Psoas muscle (tissue), 8 donors: Measurements from ENCODE around the gene HEPACAM. TPM values are rescaled to one million over a fixed set of nuclear protein-coding genes. Genes with fewer than 3 reads are reported as not detected.

Experiments
- ATAC-seq, 4 donors: fragments of 200-7000 bp; cut with Tn5 transposase; one replicate each; pipeline ENCODE4 v1.9.1; 2020; ENCODE audit warnings: moderate library complexity in 3 of 4, mild to moderate bottlenecking in 2 of 4
- DNase-seq, 2 donors: peaks; one replicate each; pipeline ENCODE4 v3.0.0-alpha.2; 2020
- H3K27ac ChIP-seq: fragments of 200-600 bp; one replicate; pipeline ENCODE4 v1.8.0; 2022
- H3K27me3 ChIP-seq, 3 donors: fragments of 200-600 bp in 1 of 3; one replicate each; pipeline versions ENCODE4 v1.6.1 to v1.8.0; 2013 to 2022; ENCODE audit warnings: low read length in 2 of 3, mild to moderate bottlenecking in 2 of 3, moderate library complexity in 1 of 3; ENCODE audit not compliant: insufficient read depth in 3 of 3
- H3K36me3 ChIP-seq, 2 donors: fragments of 200-600 bp in 1 of 2; one replicate each; pipeline versions ENCODE4 v1.6.1 to v1.8.0; 2013 to 2022; ENCODE audit warnings: low read depth in 1 of 2, mild to moderate bottlenecking in 1 of 2, moderate library complexity in 1 of 2; ENCODE audit not compliant: insufficient read depth in 1 of 2
- H3K4me1 ChIP-seq: fragments of 200-600 bp; one replicate; pipeline ENCODE4 v1.8.0; 2022
- H3K4me3 ChIP-seq: fragments of 200-600 bp; one replicate; pipeline ENCODE4 v1.8.0; 2022; ENCODE audit warnings: mild to moderate bottlenecking
- H3K9me3 ChIP-seq: fragments of 200-600 bp; one replicate; pipeline ENCODE4 v1.8.0; 2022
- WGBS, 3 donors: extraction: QIAGEN DNeasy Blood & Tissue Kit; methylation state at CpG; one replicate each; pipeline versions ENCODE4 v1.1.6 to v1.1.7; 2013; 5-methylcytosine and 5-hydroxymethylcytosine counted together
- intact Hi-C, 2 donors: fragments of 100-400 bp; cut with DNase I; formaldehyde crosslinking; loops; one replicate each; pipeline versions ENCODE4 v1.11.0 to v1.14.2; 2022
- polyA plus RNA-seq, 3 donors: library from polyadenylated mRNA; stranded (reverse); fragments of 200-250 nt; gene quantifications; one replicate each; pipeline ENCODE4 v1.2.3, GENCODE V29; 2013
- total RNA-seq, 4 donors: library from RNA; stranded (reverse); fragmentation: NEBNext Ultra II Directional in 2 of 4; extraction: Animal tissue kit (Norgen Biotek cat#: 25700) in 2 of 4; gene quantifications; one replicate each; pipeline versions ENCODE4 v1.2.1 to v1.2.4, GENCODE V29; 2021 to 2023
- TF ChIP-seq, protein P1 (sequence below): fragments of 200-600 bp; IDR thresholded peaks from one replicate; pipeline ENCODE4 v1.8.0; 2022; ENCODE audit warnings: antibody characterized with exemption
- donor health status: healthy with polysubstance abuse.
- donor health status: DM: no; HTN: no; CAD: no; lungs with moderate emphysema.
- donor health status: Bipolar disorder and iron deficiency.
- donor health status: healthy.
- donor health status: DM: yes; HTN: yes; CAD: no.
- donor health status: DM: no; HTN: no; CAD: no.
- donor health status: DM: no; HTN: no; CAD: no.
- donor health status: DM: yes; HTN: yes; CAD: no.

HEPACAM gene
- total and polyA plus RNA-seq, 7 donors, result 0.05 to 0.25 (median 0.07) TPM; not detected in 2

GRCh38 chr11:124930799-124931198 is 5.0 kb downstream of the HEPACAM start:
- H3K27me3 ChIP-seq, result peaks cover 0 to 10% (median 0%) of the 10 kb centered on the region in 3 donors
- WGBS, 3 donors, result 81 to 84% (median 84%) methylated on average over 3 of the region's 3 CpGs
- TF ChIP-seq, protein P1, sequence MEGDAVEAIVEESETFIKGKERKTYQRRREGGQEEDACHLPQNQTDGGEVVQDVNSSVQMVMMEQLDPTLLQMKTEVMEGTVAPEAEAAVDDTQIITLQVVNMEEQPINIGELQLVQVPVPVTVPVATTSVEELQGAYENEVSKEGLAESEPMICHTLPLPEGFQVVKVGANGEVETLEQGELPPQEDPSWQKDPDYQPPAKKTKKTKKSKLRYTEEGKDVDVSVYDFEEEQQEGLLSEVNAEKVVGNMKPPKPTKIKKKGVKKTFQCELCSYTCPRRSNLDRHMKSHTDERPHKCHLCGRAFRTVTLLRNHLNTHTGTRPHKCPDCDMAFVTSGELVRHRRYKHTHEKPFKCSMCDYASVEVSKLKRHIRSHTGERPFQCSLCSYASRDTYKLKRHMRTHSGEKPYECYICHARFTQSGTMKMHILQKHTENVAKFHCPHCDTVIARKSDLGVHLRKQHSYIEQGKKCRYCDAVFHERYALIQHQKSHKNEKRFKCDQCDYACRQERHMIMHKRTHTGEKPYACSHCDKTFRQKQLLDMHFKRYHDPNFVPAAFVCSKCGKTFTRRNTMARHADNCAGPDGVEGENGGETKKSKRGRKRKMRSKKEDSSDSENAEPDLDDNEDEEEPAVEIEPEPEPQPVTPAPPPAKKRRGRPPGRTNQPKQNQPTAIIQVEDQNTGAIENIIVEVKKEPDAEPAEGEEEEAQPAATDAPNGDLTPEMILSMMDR, result no peak
- no peaks in the 10 kb centered on the region for H3K36me3 ChIP-seq
- no peaks in the 10 kb centered on the region for H3K9me3 ChIP-seq
- H3K4me1 ChIP-seq, result no peaks in the 10 kb centered on the region
- no peak overlapping the region for H3K27ac ChIP-seq
- ATAC-seq, result no peak
- intact Hi-C loops, result no loop called here
- H3K4me3 ChIP-seq, result no peak overlapping the region
- no peak for DNase-seq

DNA sequence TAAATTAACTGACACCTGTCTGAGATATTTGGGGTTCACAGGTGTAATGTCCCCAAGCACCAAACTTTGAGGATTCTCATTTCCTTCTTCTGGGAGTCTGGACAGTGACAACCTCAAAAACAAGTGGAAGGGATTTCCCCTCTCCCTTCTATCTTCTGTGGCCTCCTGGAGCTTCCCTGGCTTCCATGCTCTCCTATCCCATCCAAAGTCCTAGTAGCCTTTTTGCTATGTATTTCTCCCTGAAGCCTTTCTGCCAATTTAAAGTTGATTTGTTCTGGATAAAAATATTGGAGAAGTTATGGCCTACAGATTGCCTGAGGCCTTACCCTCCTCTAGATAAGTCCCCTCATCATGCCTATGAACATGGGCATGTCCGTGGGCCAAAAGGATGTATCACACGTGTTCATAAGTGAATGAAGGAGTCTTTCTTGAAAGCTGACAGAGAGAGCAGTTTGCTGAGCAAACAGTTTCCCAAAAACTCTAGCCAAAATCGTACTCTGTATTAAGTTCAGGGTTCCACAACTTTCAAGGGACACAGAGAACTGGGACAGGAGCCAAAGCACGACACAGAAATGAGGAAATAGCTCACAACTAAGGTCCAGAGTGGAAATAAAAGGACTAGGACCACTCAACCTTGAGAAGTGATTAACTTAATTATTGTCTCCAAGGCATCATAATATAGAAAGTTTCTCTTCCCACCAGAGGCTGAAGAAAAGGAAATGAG is 6.7 kb downstream of the HEPACAM start:
- intact Hi-C loops, result no loop called here
- Histone ChIP-seq H3K27ac (no peak overlapping the region), H3K4me1 (no peaks in the 10 kb centered on the region), H3K36me3 (no peaks in the 10 kb centered on the region), H3K4me3 (no peak overlapping the region), H3K9me3 (no peaks in the 10 kb centered on the region), H3K27me3 (peaks cover 0 to 6% (median 0%) of the 10 kb centered on the region in 3 donors)
- TF ChIP-seq, protein P1, result no peak
- WGBS, 3 donors, result 26 to 39% (median 30%) methylated on average over 4 of the region's 4 CpGs
- ATAC-seq (no peak), DNase-seq (no peak)

- intact Hi-C loops, result no loop called here
- no peaks in the 10 kb centered on the region for H3K9me3 ChIP-seq
- ATAC-seq, result no peak
- peaks cover 0 to 28% (median 2%) of the 10 kb centered on the region in 3 donors for H3K27me3 ChIP-seq
- H3K4me3 ChIP-seq, result no peak overlapping the region
- no peaks in the 10 kb centered on the region for H3K4me1 ChIP-seq
- no peak for DNase-seq
- H3K27ac ChIP-seq, result no peak overlapping the region
- H3K36me3 ChIP-seq, result no peaks in the 10 kb centered on the region
- TF ChIP-seq, protein P1, result no peak
These were observed 12.6 kb downstream of the HEPACAM start for GRCh38 chr11:124923296-124923695.

GRCh38 chr11:124922831-124923230 is 13.0 kb downstream of the HEPACAM start:
- DNase-seq, result no peak
- no peaks in the 10 kb centered on the region for H3K4me1 ChIP-seq
- intact Hi-C loops, result no loop called here
- TF ChIP-seq, protein P1, result no peak
- H3K9me3 ChIP-seq, result no peaks in the 10 kb centered on the region
- H3K4me3 ChIP-seq, result no peak overlapping the region
- ATAC-seq, result no peak
- peaks cover 0 to 28% (median 2%) of the 10 kb centered on the region in 3 donors for H3K27me3 ChIP-seq
- no peak overlapping the region for H3K27ac ChIP-seq
- no peaks in the 10 kb centered on the region for H3K36me3 ChIP-seq
- WGBS, 3 donors, result 87 to 93% (median 93%) methylated on average over 4 of the region's 4 CpGs
